ENCODE data around the gene KRT3.
"Not testable (repeated sequence)": the region's sequence is repeated elsewhere in the genome, so short reads cannot be mapped to it uniquely, and the experiment has no call there.

KRT3 gene

DNA sequence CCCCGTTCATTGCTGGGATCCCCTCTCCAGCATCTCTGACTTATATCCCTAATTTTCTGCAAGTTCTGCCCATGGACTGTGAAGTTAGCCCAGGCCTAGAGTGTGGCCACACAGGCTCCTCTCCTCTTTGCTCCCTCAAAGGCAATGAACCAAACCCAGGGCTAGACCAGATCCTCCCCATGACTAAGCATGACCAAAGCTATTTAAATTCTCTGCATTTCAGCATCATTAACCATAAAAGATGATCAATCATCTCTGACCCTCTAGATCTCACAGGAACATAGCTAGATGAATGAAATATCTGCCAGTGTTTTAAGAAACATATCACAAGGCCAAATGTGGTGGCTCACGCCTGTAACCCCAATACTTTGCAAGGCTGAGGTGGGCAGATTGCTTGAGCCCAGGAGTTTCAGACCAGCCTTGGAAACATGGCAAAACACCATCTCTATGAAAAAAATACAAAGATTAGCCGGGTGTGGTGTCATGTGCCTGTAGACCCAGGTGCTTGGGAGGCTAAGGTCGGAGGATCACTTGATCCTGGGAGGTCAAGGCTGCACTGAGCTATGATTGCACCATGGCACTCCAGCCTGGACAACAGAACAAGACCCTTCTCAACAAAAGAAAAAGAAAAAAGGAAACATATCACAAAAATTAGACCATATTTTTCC, 2.2 kb upstream of the KRT3 start:
- Histone ChIP-seq H3K9ac (ENCODE audit: low read depth in 1 of 2, low read length in 2 of 2) (no peak overlapping the region), H3K9me3 (ENCODE audit: control insufficient read depth in 1 of 2, low read length in 2 of 2) (no peaks in the 10 kb centered on the region), H3K36me3 (ENCODE audit: control insufficient read depth in 1 of 2, insufficient read depth in 2 of 2, low read length in 2 of 2) (no peaks in the 10 kb centered on the region), H3K27ac (ENCODE audit: low read depth, low read length) (no peak overlapping the region), H3K4me1 (ENCODE audit: control insufficient read depth in 1 of 2, insufficient read depth in 2 of 2, low read length in 2 of 2) (no peaks in the 10 kb centered on the region), H3K27me3 (ENCODE audit: control insufficient read depth in 1 of 2, insufficient read depth in 2 of 2, low read length in 2 of 2) (peaks cover 0 to 5% of the 10 kb centered on the region in 2 donors), H3K4me3 (ENCODE audit: low read depth in 1 of 2, low read length in 2 of 2) (no peak overlapping the region)

DNA sequence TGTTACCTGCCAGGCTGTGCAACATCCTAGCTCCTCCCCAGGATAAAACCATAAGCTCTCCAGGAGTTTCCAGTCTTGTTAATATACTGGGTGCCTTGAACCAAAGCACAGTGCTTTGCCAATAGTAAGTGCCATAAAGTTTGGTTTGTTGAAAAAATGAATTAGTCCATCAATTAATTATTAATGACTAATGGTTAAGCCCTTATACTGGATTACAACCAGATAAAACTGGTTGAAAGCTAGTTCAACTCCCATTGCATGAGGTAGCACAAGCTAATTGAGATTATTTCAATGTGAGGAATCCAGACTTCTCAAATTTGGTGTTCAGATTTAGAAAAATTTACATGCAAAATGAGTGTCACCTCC, 1.6 kb upstream of the KRT3 start:
- Histone ChIP-seq H3K36me3 (ENCODE audit: control insufficient read depth in 1 of 2, insufficient read depth in 2 of 2, low read length in 2 of 2) (no peaks in the 10 kb centered on the region), H3K9ac (ENCODE audit: low read depth in 1 of 2, low read length in 2 of 2) (no peak overlapping the region), H3K27ac (ENCODE audit: low read depth, low read length) (no peak overlapping the region), H3K9me3 (ENCODE audit: control insufficient read depth in 1 of 2, low read length in 2 of 2) (no peaks in the 10 kb centered on the region), H3K4me3 (ENCODE audit: low read depth in 1 of 2, low read length in 2 of 2) (no peak overlapping the region), H3K27me3 (ENCODE audit: control insufficient read depth in 1 of 2, insufficient read depth in 2 of 2, low read length in 2 of 2) (peaks cover 0 to 5% of the 10 kb centered on the region in 2 donors), H3K4me1 (ENCODE audit: control insufficient read depth in 1 of 2, insufficient read depth in 2 of 2, low read length in 2 of 2) (no peaks in the 10 kb centered on the region)

DNA sequence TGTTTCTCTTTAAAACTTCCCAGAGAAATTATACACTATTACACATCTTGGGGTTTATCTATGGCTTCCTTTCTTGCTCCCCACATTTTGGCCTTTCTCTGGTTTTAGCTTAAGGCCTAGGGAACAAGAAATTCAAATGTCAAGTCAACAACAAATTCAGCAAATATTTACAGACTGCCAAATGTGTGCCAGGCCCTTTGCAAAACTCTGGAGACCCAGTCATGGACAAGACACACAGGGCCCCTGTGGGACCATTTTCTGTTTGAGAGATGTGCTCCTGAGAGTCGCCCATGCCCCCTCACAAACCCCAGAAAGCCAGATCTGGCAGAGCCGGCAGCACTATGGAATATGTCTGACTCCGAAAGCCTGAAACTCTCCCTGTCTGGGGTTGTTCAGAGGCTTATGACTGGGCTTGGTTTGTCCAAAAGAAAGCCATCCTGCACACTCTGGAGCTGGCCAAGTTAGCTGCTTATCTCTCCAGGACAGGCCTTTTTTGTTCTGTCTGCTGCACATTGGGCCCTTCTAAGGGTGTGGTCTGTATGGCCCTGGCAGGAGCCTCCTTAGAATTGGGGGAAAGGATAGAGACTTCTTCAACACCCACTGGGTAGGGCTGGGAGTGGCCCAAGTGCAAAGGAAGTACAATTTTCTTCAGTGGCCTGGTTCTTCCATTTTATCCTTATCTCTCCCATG, 1.1 kb upstream of the KRT3 start:
- Histone ChIP-seq H3K27me3 (ENCODE audit: control insufficient read depth in 1 of 2, insufficient read depth in 2 of 2, low read length in 2 of 2) (peaks cover 0 to 5% of the 10 kb centered on the region in 2 donors), H3K4me1 (ENCODE audit: control insufficient read depth in 1 of 2, insufficient read depth in 2 of 2, low read length in 2 of 2) (no peaks in the 10 kb centered on the region), H3K36me3 (ENCODE audit: control insufficient read depth in 1 of 2, insufficient read depth in 2 of 2, low read length in 2 of 2) (no peaks in the 10 kb centered on the region), H3K4me3 (ENCODE audit: low read depth in 1 of 2, low read length in 2 of 2) (no peak overlapping the region), H3K9me3 (ENCODE audit: control insufficient read depth in 1 of 2, low read length in 2 of 2) (no peaks in the 10 kb centered on the region), H3K9ac (ENCODE audit: low read depth in 1 of 2, low read length in 2 of 2) (no peak overlapping the region), H3K27ac (ENCODE audit: low read depth, low read length) (no peak overlapping the region)

DNA sequence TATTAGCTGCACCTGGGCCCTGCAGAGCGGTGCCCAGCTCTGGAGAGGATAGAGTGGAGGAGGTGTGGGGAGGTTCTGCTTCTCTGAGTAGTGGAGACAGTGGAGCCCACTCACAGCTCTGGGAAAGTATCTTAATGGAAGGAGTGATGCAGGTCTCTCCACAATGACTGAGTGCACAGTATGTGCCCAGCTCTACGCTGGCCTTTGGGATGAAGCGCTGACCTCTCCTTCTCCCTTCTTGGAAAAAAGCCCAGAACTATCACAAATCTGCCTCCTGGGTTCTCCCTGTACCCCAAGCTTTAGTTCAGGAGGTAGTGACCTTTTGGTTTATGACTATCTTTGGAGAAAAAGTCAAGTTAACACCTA, 495 bp upstream of the KRT3 start:
- no peak overlapping the region for H3K9ac ChIP-seq (ENCODE audit: low read depth in 1 of 2, low read length in 2 of 2)
- no peaks in the 10 kb centered on the region for H3K9me3 ChIP-seq (ENCODE audit: control insufficient read depth in 1 of 2, low read length in 2 of 2)
- no peak overlapping the region for H3K4me3 ChIP-seq (ENCODE audit: low read depth in 1 of 2, low read length in 2 of 2)
- no peaks in the 10 kb centered on the region for H3K4me1 ChIP-seq (ENCODE audit: control insufficient read depth in 1 of 2, insufficient read depth in 2 of 2, low read length in 2 of 2)
- H3K36me3 ChIP-seq (ENCODE audit: control insufficient read depth in 1 of 2, insufficient read depth in 2 of 2, low read length in 2 of 2): no peaks in the 10 kb centered on the region
- H3K27me3 ChIP-seq (ENCODE audit: control insufficient read depth in 1 of 2, insufficient read depth in 2 of 2, low read length in 2 of 2): peaks cover 3 to 8% of the 10 kb centered on the region in 2 donors
- H3K27ac ChIP-seq (ENCODE audit: low read depth, low read length): no peak overlapping the region

DNA sequence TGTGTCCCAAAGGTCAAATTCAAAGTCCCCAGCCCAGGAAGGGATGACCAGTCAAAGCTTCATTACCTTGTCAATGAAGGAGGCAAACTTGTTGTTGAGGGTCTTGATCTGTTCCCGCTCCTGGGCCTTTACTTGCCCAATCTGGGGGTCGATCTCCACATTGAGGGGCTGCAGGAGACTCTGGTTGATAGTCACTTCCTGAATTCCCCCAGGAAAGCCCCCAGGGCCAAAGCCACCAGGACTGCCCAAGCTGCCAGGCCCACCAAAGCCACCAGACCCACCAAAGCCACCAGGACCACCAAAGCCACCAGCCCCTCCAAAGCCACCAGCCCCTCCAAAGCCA, 614 bp downstream of the KRT3 start:
- H3K4me1 ChIP-seq (ENCODE audit: control insufficient read depth in 1 of 2, insufficient read depth in 2 of 2, low read length in 2 of 2); H3K36me3 ChIP-seq (ENCODE audit: control insufficient read depth in 1 of 2, insufficient read depth in 2 of 2, low read length in 2 of 2); H3K9me3 ChIP-seq (ENCODE audit: control insufficient read depth in 1 of 2, low read length in 2 of 2); H3K4me3 ChIP-seq (ENCODE audit: low read depth in 1 of 2, low read length in 2 of 2); H3K27ac ChIP-seq (ENCODE audit: low read depth, low read length); H3K9ac ChIP-seq (ENCODE audit: low read depth in 1 of 2, low read length in 2 of 2); H3K27me3 ChIP-seq (ENCODE audit: control insufficient read depth in 1 of 2, insufficient read depth in 2 of 2, low read length in 2 of 2): not testable (repeated sequence)

DNA sequence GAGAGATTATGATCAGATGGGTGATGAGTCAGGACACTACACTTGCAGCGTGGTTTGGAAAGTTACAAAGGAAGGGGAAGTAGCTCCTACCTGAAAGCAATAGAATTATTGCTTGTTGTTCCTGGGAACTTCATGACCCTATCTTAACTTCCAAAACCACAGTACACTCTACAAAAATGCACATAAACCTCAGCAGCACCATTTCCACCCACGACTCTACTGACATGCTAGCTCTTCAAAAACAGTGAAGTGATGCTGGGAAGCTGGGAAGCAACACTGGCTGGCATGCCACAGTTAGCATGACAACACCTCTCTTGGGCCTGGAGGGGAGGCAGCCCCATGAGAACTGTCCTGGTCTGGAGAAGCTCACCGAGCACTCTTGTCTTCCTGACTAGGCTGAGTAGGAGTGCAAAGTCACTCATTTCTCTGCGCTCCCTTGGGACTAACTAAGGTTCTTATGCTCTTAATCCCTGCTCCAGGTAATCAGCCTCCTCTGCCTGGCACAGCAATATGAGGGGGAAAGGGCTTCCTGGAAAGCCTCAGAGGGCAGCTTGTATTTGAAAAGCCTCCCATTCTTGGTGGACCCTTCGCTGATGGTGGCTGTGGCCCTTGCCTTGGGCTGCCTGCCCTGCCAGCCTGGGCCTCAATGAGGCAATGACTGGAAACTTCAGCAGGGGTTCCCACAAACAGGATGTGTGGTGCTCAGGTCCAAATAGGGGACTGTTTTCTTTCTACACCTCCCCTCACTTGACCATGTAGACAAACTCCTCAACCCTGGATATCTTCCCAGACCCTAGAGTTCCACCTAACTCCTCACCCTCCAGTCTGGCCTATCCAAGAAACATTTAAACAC, 1.2 kb downstream of the KRT3 start:
- Histone ChIP-seq H3K4me3 (ENCODE audit: low read depth in 1 of 2, low read length in 2 of 2) (no peak overlapping the region), H3K9ac (ENCODE audit: low read depth in 1 of 2, low read length in 2 of 2) (no peak overlapping the region), H3K9me3 (ENCODE audit: control insufficient read depth in 1 of 2, low read length in 2 of 2) (no peaks in the 10 kb centered on the region), H3K27me3 (ENCODE audit: control insufficient read depth in 1 of 2, insufficient read depth in 2 of 2, low read length in 2 of 2) (peaks cover 9 to 12% of the 10 kb centered on the region in 2 donors), H3K27ac (ENCODE audit: low read depth, low read length) (no peak overlapping the region), H3K36me3 (ENCODE audit: control insufficient read depth in 1 of 2, insufficient read depth in 2 of 2, low read length in 2 of 2) (no peaks in the 10 kb centered on the region), H3K4me1 (ENCODE audit: control insufficient read depth in 1 of 2, insufficient read depth in 2 of 2, low read length in 2 of 2) (peaks cover 0 to 3% of the 10 kb centered on the region in 2 donors)

DNA sequence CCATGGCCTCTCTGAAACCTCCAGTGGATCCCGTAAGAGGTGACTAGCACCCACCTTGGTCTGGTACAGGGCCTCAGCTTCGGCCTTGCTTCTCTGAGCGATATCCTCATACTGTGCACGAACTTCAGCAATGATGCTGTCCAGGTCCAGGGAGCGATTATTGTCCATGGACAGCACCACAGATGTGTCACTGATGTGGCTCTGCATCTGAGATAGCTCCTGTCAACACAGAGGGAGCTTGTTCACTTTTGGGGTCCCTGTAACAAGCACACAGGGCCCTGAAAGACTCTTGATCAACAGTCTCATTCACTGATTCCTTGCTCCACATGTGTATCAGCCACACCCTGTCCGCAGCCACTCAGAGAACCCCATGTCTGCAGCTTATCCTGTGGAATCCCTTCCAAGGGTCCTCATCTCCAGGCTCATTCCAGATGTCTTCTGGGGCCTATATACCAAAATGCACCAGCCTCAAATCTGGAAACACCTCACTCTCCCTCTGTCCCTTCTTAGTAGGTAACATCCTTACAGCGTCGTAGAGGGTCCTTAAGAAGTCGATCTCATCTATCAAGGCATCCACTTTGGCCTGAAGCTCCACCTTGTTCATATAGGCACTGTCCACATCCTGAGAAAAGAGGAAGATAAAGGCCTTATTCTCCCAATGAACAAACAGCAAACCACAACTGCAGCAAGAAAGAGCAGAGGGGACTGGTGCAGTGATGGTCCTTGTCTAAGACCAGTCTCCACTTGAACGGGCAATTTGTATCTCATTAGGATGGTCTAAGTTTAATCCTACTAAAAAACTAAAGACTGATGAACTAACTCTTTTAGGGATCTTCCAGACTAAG, 3.5 kb downstream of the KRT3 start:
- Histone ChIP-seq H3K27ac (ENCODE audit: low read depth, low read length) (no peak overlapping the region), H3K36me3 (ENCODE audit: control insufficient read depth in 1 of 2, insufficient read depth in 2 of 2, low read length in 2 of 2) (no peaks in the 10 kb centered on the region), H3K9ac (ENCODE audit: low read depth in 1 of 2, low read length in 2 of 2) (no peak overlapping the region), H3K27me3 (ENCODE audit: control insufficient read depth in 1 of 2, insufficient read depth in 2 of 2, low read length in 2 of 2) (peaks cover 9 to 12% of the 10 kb centered on the region in 2 donors), H3K4me3 (ENCODE audit: low read depth in 1 of 2, low read length in 2 of 2) (no peak overlapping the region), H3K4me1 (ENCODE audit: control insufficient read depth in 1 of 2, insufficient read depth in 2 of 2, low read length in 2 of 2) (peaks cover 8 to 19% of the 10 kb centered on the region in 2 donors), H3K9me3 (ENCODE audit: control insufficient read depth in 1 of 2, low read length in 2 of 2) (no peaks in the 10 kb centered on the region)

DNA sequence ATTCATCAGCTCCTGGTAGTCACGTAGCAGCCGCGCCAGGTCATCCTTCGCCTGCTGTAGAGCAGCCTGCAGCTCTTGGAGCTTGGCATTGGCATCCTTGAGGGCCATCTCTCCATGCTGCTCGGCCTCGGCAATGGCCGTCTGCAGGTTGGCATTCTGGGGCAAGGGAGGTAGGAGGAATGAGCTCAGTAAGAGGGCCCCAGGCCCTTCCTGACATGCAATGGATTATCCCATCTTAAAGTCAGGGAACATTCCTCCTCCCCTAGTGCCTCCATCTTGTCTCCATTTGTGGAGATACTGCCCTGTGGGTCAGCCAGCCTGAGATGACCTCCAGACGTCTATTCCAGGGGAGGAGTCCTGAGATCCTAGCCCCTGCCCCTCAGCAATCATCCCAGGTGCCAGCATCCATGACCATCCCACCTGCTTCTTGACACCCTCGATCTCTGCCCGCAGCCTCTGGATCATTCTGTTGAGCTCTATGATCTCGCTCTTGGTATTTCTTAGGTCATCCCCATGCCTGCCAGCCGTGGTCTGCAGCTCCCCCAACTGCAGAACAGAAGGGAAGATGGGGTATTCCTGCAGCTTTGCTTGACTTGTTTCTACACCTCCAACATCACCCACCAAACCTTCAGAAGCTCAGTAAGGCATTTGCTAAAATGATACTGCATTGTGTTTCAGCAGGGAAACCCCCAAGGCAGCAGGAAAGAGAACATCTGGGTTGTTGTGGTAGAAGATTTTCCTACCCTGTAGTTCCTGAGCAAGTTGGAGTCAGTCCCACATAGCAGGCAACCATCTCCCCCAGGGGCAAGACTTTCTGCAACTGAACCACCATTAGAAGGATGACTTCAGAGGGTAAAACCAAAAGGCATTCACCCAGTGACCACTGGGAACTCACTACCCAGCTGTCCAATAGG, 4.4 kb downstream of the KRT3 start:
- H3K27me3 ChIP-seq (ENCODE audit: control insufficient read depth in 1 of 2, insufficient read depth in 2 of 2, low read length in 2 of 2): peaks cover 9 to 12% of the 10 kb centered on the region in 2 donors
- H3K27ac ChIP-seq (ENCODE audit: low read depth, low read length): no peak overlapping the region
- H3K36me3 ChIP-seq (ENCODE audit: control insufficient read depth in 1 of 2, insufficient read depth in 2 of 2, low read length in 2 of 2): no peaks in the 10 kb centered on the region
- H3K9ac ChIP-seq (ENCODE audit: low read depth in 1 of 2, low read length in 2 of 2): no peak overlapping the region
- H3K9me3 ChIP-seq (ENCODE audit: control insufficient read depth in 1 of 2, low read length in 2 of 2): no peaks in the 10 kb centered on the region
- no peak overlapping the region for H3K4me3 ChIP-seq (ENCODE audit: low read depth in 1 of 2, low read length in 2 of 2)
- H3K4me1 ChIP-seq (ENCODE audit: control insufficient read depth in 1 of 2, insufficient read depth in 2 of 2, low read length in 2 of 2): peaks cover 9 to 21% of the 10 kb centered on the region in 2 donors
